ENCODE measurements around the gene RC3H2. TPM values are rescaled to one million over a fixed set of nuclear protein-coding genes. Genes with fewer than 3 reads are reported as not detected.
A peak's percentile ranks its signal among the peaks of the same experiment; 100 is the strongest.
"Not testable (repeated sequence)": the region's sequence is repeated elsewhere in the genome, so short reads cannot be mapped to it uniquely, and the experiment has no call there.

The RC3H2 gene
- total RNA-seq, 1 donor from 2014 or later = 71.7 TPM

GRCh38 chr9:122835313-122835731, 69.8 kb downstream of the RC3H2 start:
- DNase-seq = peak; percentile 32
- no peak overlapping the region for H3K4me3 Mint-ChIP-seq (ENCODE audit: unreplicated experiment)

GRCh38 chr9:122832194-122832593, 73.0 kb downstream of the RC3H2 start:
- Mint-ChIP-seq H3K27me3 (ENCODE audit: unreplicated experiment) (peaks cover 3% of the 10 kb centered on the region), H3K4me1 (ENCODE audit: low read depth, unreplicated experiment) (peaks cover 10% of the 10 kb centered on the region), H3K27ac (ENCODE audit: unreplicated experiment) (peak overlapping the region; percentile 52), H3K36me3 (ENCODE audit: unreplicated experiment) (no peaks in the 10 kb centered on the region), H3K9me3 (ENCODE audit: unreplicated experiment) (peaks cover 5% of the 10 kb centered on the region), H3K4me3 (ENCODE audit: unreplicated experiment) (no peak overlapping the region)
- no peak for TF ChIP-seq CTCF (IDR thresholded peaks at IDR 0.05; ENCODE audit: partially characterized antibody, unreplicated experiment)
- DNase-seq = no peak

More at GRCh38 chr9:122835313-122835731, 69.8 kb downstream of the RC3H2 start:
- Mint-ChIP-seq H3K36me3 (ENCODE audit: unreplicated experiment) (peaks cover 5% of the 10 kb centered on the region), H3K9me3 (ENCODE audit: unreplicated experiment) (peaks cover 6% of the 10 kb centered on the region), H3K27me3 (ENCODE audit: unreplicated experiment) (peaks cover 3% of the 10 kb centered on the region), H3K27ac (ENCODE audit: unreplicated experiment) (peak overlapping the region; percentile 83), H3K4me1 (ENCODE audit: low read depth, unreplicated experiment) (peaks cover 10% of the 10 kb centered on the region)
- no peak for TF ChIP-seq CTCF (IDR thresholded peaks at IDR 0.05; ENCODE audit: partially characterized antibody, unreplicated experiment)

- not testable (repeated sequence) for DNase-seq; H3K27me3 Mint-ChIP-seq (ENCODE audit: unreplicated experiment); H3K9me3 Mint-ChIP-seq (ENCODE audit: unreplicated experiment); H3K36me3 Mint-ChIP-seq (ENCODE audit: unreplicated experiment); H3K4me1 Mint-ChIP-seq (ENCODE audit: low read depth, unreplicated experiment)
- Mint-ChIP-seq H3K4me3 (ENCODE audit: unreplicated experiment) (peak overlapping the region; percentile 94), H3K27ac (ENCODE audit: unreplicated experiment) (peak overlapping the region; percentile 91)
Measured at GRCh38 chr9:122828965-122829284, 76.2 kb downstream of the RC3H2 start.

- Mint-ChIP-seq H3K36me3 (ENCODE audit: unreplicated experiment) (no peaks in the 10 kb centered on the region), H3K27ac (ENCODE audit: unreplicated experiment) (peak overlapping the region; percentile 91), H3K9me3 (ENCODE audit: unreplicated experiment) (peaks cover 4% of the 10 kb centered on the region), H3K4me1 (ENCODE audit: low read depth, unreplicated experiment) (peaks cover 7% of the 10 kb centered on the region), H3K4me3 (ENCODE audit: unreplicated experiment) (peak overlapping the region; percentile 94), H3K27me3 (ENCODE audit: unreplicated experiment) (peaks cover 3% of the 10 kb centered on the region)
- no peak for DNase-seq
- TF ChIP-seq CTCF (IDR thresholded peaks at IDR 0.05; ENCODE audit: partially characterized antibody, unreplicated experiment) = no peak
Measured at GRCh38 chr9:122827761-122828093, 77.4 kb downstream of the RC3H2 start.

- H3K4me1 Mint-ChIP-seq (ENCODE audit: low read depth, unreplicated experiment) = peaks cover 21% of the 10 kb centered on the region
- no peak for DNase-seq
- H3K36me3 Mint-ChIP-seq (ENCODE audit: unreplicated experiment) = no peaks in the 10 kb centered on the region
- H3K27me3 Mint-ChIP-seq (ENCODE audit: unreplicated experiment) = peaks cover 8% of the 10 kb centered on the region
- H3K9me3 Mint-ChIP-seq (ENCODE audit: unreplicated experiment) = peaks cover 6% of the 10 kb centered on the region
- H3K4me3 Mint-ChIP-seq (ENCODE audit: unreplicated experiment) = no peak overlapping the region
- TF ChIP-seq CTCF (IDR thresholded peaks at IDR 0.05; ENCODE audit: partially characterized antibody, unreplicated experiment) = no peak
- peak overlapping the region; percentile 5 for H3K27ac Mint-ChIP-seq (ENCODE audit: unreplicated experiment)
Measured at GRCh38 chr9:122822938-122823337, 82.2 kb downstream of the RC3H2 start.

- H3K4me1 Mint-ChIP-seq (ENCODE audit: low read depth, unreplicated experiment) = peaks cover 21% of the 10 kb centered on the region
Measured at GRCh38 chr9:122822056-122822455, 83.1 kb downstream of the RC3H2 start.

More at GRCh38 chr9:122822056-122822455, 83.1 kb downstream of the RC3H2 start:
- H3K27ac Mint-ChIP-seq (ENCODE audit: unreplicated experiment) = peak overlapping the region; percentile 57
- no peaks in the 10 kb centered on the region for H3K36me3 Mint-ChIP-seq (ENCODE audit: unreplicated experiment)
- H3K27me3 Mint-ChIP-seq (ENCODE audit: unreplicated experiment) = peaks cover 5% of the 10 kb centered on the region
- H3K9me3 Mint-ChIP-seq (ENCODE audit: unreplicated experiment) = peaks cover 3% of the 10 kb centered on the region
- peak overlapping the region; percentile 47 for H3K4me3 Mint-ChIP-seq (ENCODE audit: unreplicated experiment)
- no peak for DNase-seq
- no peak for TF ChIP-seq CTCF (IDR thresholded peaks at IDR 0.05; ENCODE audit: partially characterized antibody, unreplicated experiment)
